CD1c-positive myeloid dendritic cell (primary cell): ENCODE measurements around the gene IPO9.

Experiments used
- DNase-seq: peaks from one replicate; pipeline ENCODE4 v3.0.0-alpha.2; 2016; ENCODE audit errors: extremely low spot score

IPO9 gene

GRCh38 chr1:201828820-201829774 lies at the start of gene IPO9:
IPO9 (plus strand) TSS chr1:201829157; CDS start chr1:201829210, 53 bp downstream.
- DNase-seq, result peak; percentile 98

DNA sequence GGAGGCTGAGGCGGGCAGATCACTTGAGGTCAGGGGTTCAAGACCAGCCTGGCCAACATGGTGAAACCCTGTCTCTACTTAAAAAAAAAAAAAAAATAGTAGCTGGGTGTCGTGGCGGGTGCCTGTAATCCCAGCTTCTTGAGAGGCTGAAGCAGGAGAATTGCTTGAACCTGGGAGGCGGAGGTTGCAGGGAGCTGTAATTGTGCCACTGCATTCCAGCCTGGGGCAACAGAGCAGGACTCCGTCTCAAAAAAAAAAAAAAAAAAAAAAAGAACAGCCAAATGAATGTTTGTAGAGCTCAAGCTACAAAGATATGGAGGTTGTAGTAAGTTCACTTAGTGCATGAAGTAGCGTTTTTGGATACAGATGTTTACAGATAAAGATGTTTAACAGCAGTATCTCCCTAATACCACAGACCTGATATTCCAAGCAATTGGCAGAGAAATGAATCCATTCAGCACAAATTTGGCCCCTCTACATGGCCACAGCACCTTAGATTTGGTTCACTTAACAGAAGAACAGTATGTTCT lies 49.5 kb upstream of the IPO9 start:
- no peak for DNase-seq

DNA sequence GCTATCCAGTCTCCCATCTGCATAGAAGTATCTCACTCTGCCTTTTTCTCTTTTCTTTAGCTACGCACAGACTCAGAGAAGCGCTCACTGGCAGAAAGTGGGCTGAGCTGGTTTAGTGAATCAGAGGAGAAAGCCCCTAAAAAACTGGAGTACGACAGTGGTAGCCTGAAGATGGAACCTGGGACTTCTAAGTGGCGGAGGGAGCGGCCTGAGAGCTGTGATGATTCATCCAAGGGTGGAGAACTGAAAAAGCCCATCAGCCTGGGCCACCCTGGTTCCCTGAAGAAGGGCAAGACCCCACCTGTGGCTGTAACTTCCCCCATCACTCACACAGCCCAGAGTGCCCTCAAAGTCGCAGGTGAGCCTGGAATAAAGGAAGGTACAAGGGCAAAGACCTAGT lies 48.0 kb upstream of the IPO9 start:
- no peak for DNase-seq

- DNase-seq, result no peak
These were observed 47.5 kb upstream of the IPO9 start for GRCh38 chr1:201781437-201781836.

- DNase-seq, result no peak
These were observed 46.6 kb upstream of the IPO9 start for GRCh38 chr1:201782353-201782752.

GRCh38 chr1:201783058-201783457 lies 45.9 kb upstream of the IPO9 start:
- no peak for DNase-seq

GRCh38 chr1:201783572-201783971 lies 45.4 kb upstream of the IPO9 start:
- DNase-seq, result no peak

DNA sequence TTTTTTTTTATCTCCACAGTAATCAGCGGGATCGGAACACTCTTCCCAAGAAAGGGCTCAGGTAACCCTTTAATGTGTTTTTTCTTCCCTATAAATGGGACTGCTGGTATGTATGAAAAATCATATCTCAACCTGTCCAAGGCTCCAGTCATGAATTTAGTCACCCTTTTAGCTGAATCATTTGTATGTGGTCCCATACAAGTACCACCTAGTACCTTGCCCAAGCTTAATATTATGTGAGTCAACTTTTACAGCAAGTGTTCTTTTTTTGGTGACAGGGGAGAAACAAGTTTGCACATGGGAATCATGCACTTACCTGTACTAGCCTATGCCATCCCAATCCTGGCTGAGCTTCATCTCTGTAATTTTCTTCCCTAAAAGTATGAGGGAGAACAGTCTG lies 43.7 kb upstream of the IPO9 start:
- DNase-seq, result no peak

GRCh38 chr1:201786824-201787223 lies 42.1 kb upstream of the IPO9 start:
- no peak for DNase-seq

DNA sequence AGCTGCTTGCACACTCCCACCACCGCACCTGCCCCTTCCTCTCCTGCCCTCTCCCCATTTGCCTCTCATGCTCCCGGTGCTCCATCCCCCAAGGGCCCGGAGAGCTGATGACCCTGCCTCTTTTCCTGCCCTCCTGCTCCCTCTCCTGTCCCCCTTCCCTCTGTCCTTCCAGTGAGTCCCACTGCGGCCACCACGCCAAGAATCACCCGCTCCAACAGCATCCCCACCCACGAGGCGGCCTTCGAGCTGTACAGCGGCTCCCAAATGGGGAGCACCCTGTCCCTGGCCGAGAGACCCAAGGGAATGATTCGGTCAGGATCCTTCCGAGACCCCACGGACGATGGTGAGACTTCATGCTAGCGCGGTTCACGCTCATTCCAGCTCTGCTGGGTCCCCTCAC lies 40.7 kb upstream of the IPO9 start:
- no peak for DNase-seq

GRCh38 chr1:201789245-201789644 lies 39.7 kb upstream of the IPO9 start:
- no peak for DNase-seq

DNA sequence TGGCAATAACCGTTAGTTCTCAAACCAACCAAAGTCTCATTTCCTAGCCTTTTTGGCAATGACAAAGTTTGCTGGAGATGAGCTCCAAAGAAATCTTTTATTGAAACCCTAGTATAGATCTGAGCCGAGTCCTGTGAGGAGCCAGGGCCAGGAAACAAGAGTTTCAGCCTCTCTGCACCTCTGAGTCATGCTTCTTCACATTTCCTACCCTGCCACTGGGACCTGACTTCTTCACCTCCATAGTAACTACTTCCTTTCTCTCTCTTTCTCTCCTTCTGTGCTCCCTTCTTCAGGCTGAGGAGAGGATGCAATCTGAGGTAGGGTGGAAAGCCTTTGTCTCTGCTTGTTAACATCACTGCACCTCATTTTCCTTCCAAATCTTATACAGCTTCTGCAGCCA lies 38.7 kb upstream of the IPO9 start:
- DNase-seq, result no peak

DNA sequence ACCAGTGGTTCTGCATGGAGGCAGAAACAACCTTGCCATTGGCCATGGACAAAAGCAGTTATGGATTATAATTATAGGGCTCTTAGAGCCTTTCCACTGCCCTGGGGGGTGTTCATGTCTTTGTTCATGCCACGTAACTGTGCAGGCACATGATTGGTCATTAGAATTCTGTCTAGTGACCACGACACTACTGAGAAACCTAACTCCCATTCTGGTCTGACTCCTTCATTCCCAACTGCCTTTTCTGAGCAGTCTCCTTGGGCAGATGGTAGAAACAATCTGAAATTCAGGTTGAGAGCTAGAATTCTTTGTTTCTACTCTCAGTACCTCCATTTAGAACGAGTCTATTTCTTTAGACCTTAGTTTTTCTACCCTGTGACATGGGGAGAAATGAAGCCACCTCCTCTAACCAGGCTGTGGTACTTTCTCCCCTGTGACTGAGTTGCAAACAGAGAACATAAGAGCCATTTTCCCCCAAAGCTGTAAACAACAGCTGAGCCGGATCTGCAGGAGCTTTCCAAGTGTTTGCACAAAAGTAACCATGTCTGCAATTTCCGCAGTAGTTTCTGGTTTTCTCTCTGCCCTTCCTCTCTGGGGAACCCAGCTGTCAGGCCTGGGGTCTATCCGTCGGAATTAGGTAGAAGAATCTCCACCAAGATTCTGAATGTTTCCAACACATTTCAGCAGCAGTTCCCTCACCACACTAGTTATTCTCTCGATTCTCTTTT lies 37.7 kb upstream of the IPO9 start:
- DNase-seq, result no peak

GRCh38 chr1:201791779-201792173 lies 37.2 kb upstream of the IPO9 start:
- DNase-seq, result peak; percentile 38

DNA sequence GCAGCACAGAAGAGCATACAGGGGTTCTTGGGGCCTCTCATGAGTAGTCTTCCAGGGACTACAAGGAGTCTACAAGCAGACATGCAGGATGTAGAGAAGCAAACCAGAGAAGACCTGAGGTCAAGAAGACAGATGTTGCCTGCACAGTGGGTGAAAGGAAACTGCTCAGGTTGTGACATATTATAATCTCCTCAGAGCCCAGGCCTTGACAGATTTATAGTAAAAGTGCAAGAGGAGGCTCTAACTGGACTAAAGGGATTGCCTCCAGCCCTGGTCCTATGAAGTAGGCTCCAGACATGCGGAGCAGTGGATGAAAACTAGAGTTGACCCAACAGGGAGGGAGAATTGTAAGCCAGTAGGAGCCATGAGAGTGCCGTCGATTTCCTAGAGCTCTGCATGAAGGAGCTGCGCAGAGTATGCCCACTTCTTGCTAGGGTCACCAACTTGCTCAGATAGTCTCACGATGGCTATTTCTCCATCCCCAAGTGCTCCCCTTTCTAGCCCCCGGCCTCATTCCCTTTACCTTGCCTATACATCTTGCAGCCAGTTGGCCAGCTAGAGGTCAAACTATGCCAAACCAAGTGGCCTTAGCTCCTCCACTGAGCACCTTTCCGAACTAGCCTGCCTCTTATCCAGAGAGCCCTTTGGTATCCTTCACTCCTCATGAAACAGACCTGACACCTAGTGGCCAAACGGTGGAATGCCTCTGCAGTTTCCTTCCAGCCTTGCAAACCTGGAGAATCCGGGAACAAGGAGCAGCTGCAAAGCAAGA lies 36.2 kb upstream of the IPO9 start:
- peak; percentile 82 for DNase-seq

DNA sequence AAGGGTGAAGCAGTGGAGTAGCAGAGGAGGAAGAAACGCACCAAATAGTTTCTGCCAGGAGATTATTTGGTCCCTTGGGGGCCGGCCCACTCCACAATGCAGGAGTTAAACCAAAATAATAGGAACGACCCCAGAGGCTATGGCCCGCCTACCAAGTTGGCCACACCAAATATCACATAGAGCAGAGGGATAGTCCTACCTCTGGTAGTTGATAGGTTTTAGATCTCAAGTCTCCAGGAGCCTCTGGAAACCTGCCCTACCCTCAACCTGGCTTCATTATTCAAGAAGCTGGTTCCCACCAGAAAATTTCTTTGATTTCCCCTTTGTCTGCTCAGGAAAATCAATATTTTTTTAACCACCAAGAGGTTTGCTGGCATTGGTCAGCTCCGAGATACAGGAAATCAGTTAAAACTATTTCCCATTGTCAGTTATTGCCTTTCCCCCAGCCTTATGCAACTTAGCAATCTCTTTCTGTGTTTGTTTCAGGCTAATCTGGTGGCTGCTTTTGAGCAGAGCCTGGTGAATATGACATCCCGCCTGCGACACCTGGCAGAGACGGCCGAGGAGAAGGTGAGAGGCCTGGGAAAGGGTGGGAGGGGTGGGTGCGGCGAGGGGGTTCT lies 35.5 kb upstream of the IPO9 start:
- DNase-seq, result no peak

DNA sequence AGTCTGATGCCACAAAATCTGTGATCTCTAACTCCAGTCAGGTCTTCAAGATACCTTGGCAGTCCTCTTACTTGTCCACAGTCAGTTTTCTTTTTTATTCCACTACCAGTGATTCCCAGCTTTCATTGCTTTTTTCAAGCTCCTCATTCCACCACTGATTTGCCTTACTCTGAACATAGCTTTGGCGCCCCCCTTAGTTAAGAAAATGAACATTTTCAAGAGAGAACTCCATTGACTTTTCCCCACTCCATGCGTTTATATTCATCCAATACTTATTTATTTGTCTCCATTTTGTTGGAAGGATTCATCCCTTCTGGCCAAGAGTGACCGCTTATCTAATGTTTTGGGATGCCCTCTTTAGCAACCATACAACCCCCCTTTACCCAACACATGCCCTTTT lies 33.9 kb upstream of the IPO9 start:
- DNase-seq, result peak; percentile 19

GRCh38 chr1:201800246-201800645 lies 28.7 kb upstream of the IPO9 start:
- DNase-seq, result no peak

DNA sequence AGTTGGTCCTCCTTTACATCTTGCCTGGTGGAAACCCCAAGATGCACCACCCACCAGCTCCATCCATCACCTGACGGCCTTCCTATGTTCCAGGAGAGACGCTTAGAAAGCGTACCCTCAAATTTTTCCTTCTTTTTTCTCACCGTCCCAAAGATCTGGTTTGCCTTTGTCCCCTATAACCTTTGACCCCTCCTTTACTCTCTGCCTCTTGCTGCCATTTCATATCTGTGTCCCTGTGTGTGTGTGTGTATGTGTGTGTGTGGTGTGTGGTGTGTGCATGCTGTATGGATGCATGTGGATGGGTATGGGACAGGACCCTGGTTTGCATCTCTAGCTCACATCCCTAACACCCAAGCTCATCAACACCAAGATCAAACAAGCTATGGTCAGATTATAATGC lies 22.2 kb upstream of the IPO9 start:
- DNase-seq, result no peak

- DNase-seq, result no peak
These were observed 20.9 kb upstream of the IPO9 start for GRCh38 chr1:201807958-201808632.

DNA sequence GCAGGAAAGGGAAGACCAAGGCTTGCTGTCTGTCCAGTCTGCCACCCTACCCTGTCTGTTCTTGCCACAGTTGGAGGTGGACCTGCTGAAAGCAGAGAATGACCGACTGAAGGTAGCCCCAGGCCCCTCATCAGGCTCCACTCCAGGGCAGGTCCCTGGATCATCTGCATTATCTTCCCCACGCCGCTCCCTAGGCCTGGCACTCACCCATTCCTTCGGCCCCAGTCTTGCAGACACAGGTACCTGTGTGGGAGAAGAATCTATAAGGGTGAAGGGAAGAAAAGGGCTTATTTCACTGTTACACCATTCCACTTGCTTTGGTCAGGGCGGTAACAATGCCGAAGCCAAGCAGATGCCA lies 20.3 kb upstream of the IPO9 start:
- DNase-seq, result no peak
